Upper lobe of left lung (tissue), 4 donors: Measurements from ENCODE around the gene MTREX.

Experiments
- POLR2A ChIP-seq, 4 donors: fragments of 450-650 bp; IDR thresholded peaks; one replicate each; pipeline ENCODE4 v1.5.1; 2016 to 2017; ENCODE audit warnings: antibody characterized with exemption in 4 of 4, mild to moderate bottlenecking in 2 of 4
- POLR2AphosphoS5 ChIP-seq, 2 donors: sonication (generic); formaldehyde crosslinking; IDR thresholded peaks; one replicate each; pipeline ENCODE4 v1.5.1; 2017; ENCODE audit warnings: antibody characterized with exemption in 2 of 2
- TF ChIP-seq, protein P1 (sequence below), 6 experiments: fragments of 450-650 bp in 4 of 6; fragments of 200-600 bp in 2 of 6; sonication (generic) in 2 of 6; IDR thresholded peaks; one replicate each; pipeline ENCODE4 v1.5.1; 2016 to 2019; ENCODE audit warnings: antibody characterized with exemption in 6 of 6

DNA sequence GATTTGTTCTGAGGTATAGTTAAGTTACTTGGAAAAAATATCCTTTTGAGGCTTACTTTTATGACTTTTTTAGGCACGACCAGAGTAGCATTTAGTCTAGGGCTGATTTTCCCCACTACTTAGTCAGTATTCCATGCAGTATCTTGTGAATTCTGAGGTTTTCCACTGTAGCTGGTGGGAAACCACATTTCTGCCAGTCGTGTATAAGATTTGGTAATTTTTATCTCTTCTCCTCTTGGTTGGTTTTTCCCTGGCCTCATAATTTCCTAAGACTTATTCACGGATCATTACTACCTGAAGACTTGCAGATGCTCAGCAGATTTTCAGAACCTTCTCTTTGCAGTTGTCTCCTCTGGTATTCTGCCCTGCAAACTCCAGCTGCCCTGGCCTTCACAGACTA, 23.5 kb downstream of the MTREX start:
- TF ChIP-seq, protein P1, sequence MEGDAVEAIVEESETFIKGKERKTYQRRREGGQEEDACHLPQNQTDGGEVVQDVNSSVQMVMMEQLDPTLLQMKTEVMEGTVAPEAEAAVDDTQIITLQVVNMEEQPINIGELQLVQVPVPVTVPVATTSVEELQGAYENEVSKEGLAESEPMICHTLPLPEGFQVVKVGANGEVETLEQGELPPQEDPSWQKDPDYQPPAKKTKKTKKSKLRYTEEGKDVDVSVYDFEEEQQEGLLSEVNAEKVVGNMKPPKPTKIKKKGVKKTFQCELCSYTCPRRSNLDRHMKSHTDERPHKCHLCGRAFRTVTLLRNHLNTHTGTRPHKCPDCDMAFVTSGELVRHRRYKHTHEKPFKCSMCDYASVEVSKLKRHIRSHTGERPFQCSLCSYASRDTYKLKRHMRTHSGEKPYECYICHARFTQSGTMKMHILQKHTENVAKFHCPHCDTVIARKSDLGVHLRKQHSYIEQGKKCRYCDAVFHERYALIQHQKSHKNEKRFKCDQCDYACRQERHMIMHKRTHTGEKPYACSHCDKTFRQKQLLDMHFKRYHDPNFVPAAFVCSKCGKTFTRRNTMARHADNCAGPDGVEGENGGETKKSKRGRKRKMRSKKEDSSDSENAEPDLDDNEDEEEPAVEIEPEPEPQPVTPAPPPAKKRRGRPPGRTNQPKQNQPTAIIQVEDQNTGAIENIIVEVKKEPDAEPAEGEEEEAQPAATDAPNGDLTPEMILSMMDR (IDR thresholded peaks at IDR 0.05), result no peak
- TF ChIP-seq POLR2A (IDR thresholded peaks at IDR 0.05) (no peak), POLR2AphosphoS5 (IDR thresholded peaks at IDR 0.05) (no peak)
